ENCODE data around the gene CCDC107. TPM values are rescaled to one million over a fixed set of nuclear protein-coding genes. Genes with fewer than 3 reads are reported as not detected.

Gene CCDC107
- total RNA-seq, 1 experiment from 2014 or later: 16.4 TPM

- no peaks in the 10 kb centered on the region for H3K27me3 ChIP-seq (replicated peaks; ENCODE audit: insufficient read depth, low read depth, low read length, poor library complexity)
- intact Hi-C loops (cut with micrococcal nuclease; ENCODE audit: unreplicated experiment): no loop called here
- H3K9me3 ChIP-seq (ENCODE audit: low read depth, low read length, poor library complexity, severe bottlenecking): no peaks in the 10 kb centered on the region
- CTCF ChIA-PET: no interaction called here
- BruUV-seq (replicated peaks): no TSS peak
- TF ChIP-seq CTCF (conservative IDR thresholded peaks at IDR 0.05; ENCODE audit: low read depth, low read length) (no peak), EZH2 (IDR thresholded peaks at IDR 0.05; ENCODE audit: borderline replicate concordance, low read depth, low read length, poor library complexity, severe bottlenecking) (no peak)
- no peaks in the 10 kb centered on the region for H3K4me1 ChIP-seq (ENCODE audit: insufficient read depth, low read length, poor library complexity, severe bottlenecking)
- no peak overlapping the region for H3K27ac ChIP-seq (ENCODE audit: low read depth, low read length, poor library complexity, severe bottlenecking)
- no peak overlapping the region for H3K4me3 ChIP-seq (ENCODE audit: low read depth, low read length, poor library complexity, severe bottlenecking)
- POLR2A ChIA-PET (ENCODE audit: low non-redundant PET): no interaction called here
- no peak for DNase-seq (ENCODE audit: low spot score)
- no peaks in the 10 kb centered on the region for H3K36me3 ChIP-seq (ENCODE audit: insufficient read depth, low read length, poor library complexity, severe bottlenecking)
Observed at GRCh38 chr9:35627575-35627974, 30.5 kb upstream of the CCDC107 start.

- no TSS peak for BruUV-seq (replicated peaks)
- Histone ChIP-seq H3K9me3 (ENCODE audit: low read depth, low read length, poor library complexity, severe bottlenecking) (no peaks in the 10 kb centered on the region), H3K27ac (ENCODE audit: low read depth, low read length, poor library complexity, severe bottlenecking) (no peak overlapping the region), H3K4me1 (ENCODE audit: insufficient read depth, low read length, poor library complexity, severe bottlenecking) (no peaks in the 10 kb centered on the region), H3K27me3 (replicated peaks; ENCODE audit: insufficient read depth, low read depth, low read length, poor library complexity) (no peaks in the 10 kb centered on the region), H3K36me3 (ENCODE audit: insufficient read depth, low read length, poor library complexity, severe bottlenecking) (no peaks in the 10 kb centered on the region), H3K4me3 (ENCODE audit: low read depth, low read length, poor library complexity, severe bottlenecking) (no peak overlapping the region)
- ChIA-PET CTCF (interaction anchor here (1.3 kb wide), 1 partner anchor 20 kb away, joined by 3 read pairs; no protein-coding TSS in a partner anchor), POLR2A (ENCODE audit: low non-redundant PET) (no interaction called here)
- no peak for DNase-seq (ENCODE audit: low spot score)
- intact Hi-C loops (cut with micrococcal nuclease; ENCODE audit: unreplicated experiment): no loop called here
- no peak for TF ChIP-seq EZH2 (IDR thresholded peaks at IDR 0.05; ENCODE audit: borderline replicate concordance, low read depth, low read length, poor library complexity, severe bottlenecking)
- no peak for TF ChIP-seq CTCF (conservative IDR thresholded peaks at IDR 0.05; ENCODE audit: low read depth, low read length)
Observed at GRCh38 chr9:35628389-35628991, 29.6 kb upstream of the CCDC107 start.

GRCh38 chr9:35629597-35629996 is 28.5 kb upstream of the CCDC107 start:
- intact Hi-C loops (cut with micrococcal nuclease; ENCODE audit: unreplicated experiment): no loop called here
- no peak for TF ChIP-seq CTCF (conservative IDR thresholded peaks at IDR 0.05; ENCODE audit: low read depth, low read length)
- TF ChIP-seq EZH2 (IDR thresholded peaks at IDR 0.05; ENCODE audit: borderline replicate concordance, low read depth, low read length, poor library complexity, severe bottlenecking): no peak
- CTCF ChIA-PET: interaction anchor here (1.3 kb wide), 1 partner anchor 21 kb away, joined by 3 read pairs; no protein-coding TSS in a partner anchor
- Histone ChIP-seq H3K36me3 (ENCODE audit: insufficient read depth, low read length, poor library complexity, severe bottlenecking) (no peaks in the 10 kb centered on the region), H3K4me1 (ENCODE audit: insufficient read depth, low read length, poor library complexity, severe bottlenecking) (no peaks in the 10 kb centered on the region), H3K27me3 (replicated peaks; ENCODE audit: insufficient read depth, low read depth, low read length, poor library complexity) (no peaks in the 10 kb centered on the region), H3K4me3 (ENCODE audit: low read depth, low read length, poor library complexity, severe bottlenecking) (no peak overlapping the region), H3K27ac (ENCODE audit: low read depth, low read length, poor library complexity, severe bottlenecking) (no peak overlapping the region), H3K9me3 (ENCODE audit: low read depth, low read length, poor library complexity, severe bottlenecking) (no peaks in the 10 kb centered on the region)
- POLR2A ChIA-PET (ENCODE audit: low non-redundant PET): no interaction called here
- DNase-seq (ENCODE audit: low spot score): no peak
- no TSS peak for BruUV-seq (replicated peaks)
